Kidney (tissue), 14 donors: ENCODE measurements around the gene LSM14B. TPM values are rescaled to one million over a fixed set of nuclear protein-coding genes. Genes with fewer than 3 reads are reported as not detected.

Experiments
- DNase-seq, 5 donors: peaks; one replicate each; pipeline ENCODE4 v3.0.0-alpha.2; 2013 to 2020
- FAIRE-seq: peaks from 2 replicates; lab custom pipeline; 2012; peaks lifted over from hg19 to GRCh38; lab: Jason Lieb, UNC
- H3K27ac ChIP-seq, 2 donors: one replicate each; pipeline ENCODE4 v1.7.0; 2013; ENCODE audit warnings: low read depth in 2 of 2, low read length in 2 of 2, inconsistent platforms in 1 of 2
- H3K27me3 ChIP-seq: one replicate; pipeline ENCODE4 v1.7.1; 2013; ENCODE audit warnings: low read length, inconsistent platforms; ENCODE audit not compliant: control insufficient read depth, insufficient read depth
- H3K36me3 ChIP-seq, 3 donors: one replicate each; pipeline versions ENCODE4 v1.7.0 to v1.7.1; 2013; ENCODE audit warnings: low read length in 3 of 3, control low read depth in 1 of 3, inconsistent platforms in 1 of 3; ENCODE audit not compliant: insufficient read depth in 3 of 3, control insufficient read depth in 2 of 3
- H3K4me1 ChIP-seq, 3 donors: one replicate each; pipeline versions ENCODE4 v1.7.0 to v1.7.1; 2013; ENCODE audit warnings: low read length in 3 of 3, inconsistent platforms in 1 of 3, low read depth in 1 of 3; ENCODE audit not compliant: control insufficient read depth in 2 of 3, insufficient read depth in 2 of 3
- H3K4me3 ChIP-seq, 3 donors: one replicate each; pipeline versions ENCODE4 v1.7.0 to v1.8.1; 2013; ENCODE audit warnings: low read length in 3 of 3, control low read depth in 1 of 3, inconsistent platforms in 1 of 3
- H3K9ac ChIP-seq, 3 donors: one replicate each; pipeline versions ENCODE4 v1.7.0 to v1.7.1; 2013; ENCODE audit warnings: low read length in 3 of 3, control low read depth in 1 of 3, inconsistent platforms in 1 of 3
- H3K9me3 ChIP-seq, 3 donors: one replicate each; pipeline versions ENCODE4 v1.7.0 to v1.7.1; 2013; ENCODE audit warnings: low read length in 3 of 3, control low read depth in 1 of 3, inconsistent platforms in 1 of 3; ENCODE audit not compliant: control insufficient read depth in 2 of 3, insufficient read depth in 1 of 3
- CTCF ChIP-seq: IDR thresholded peaks from 3 replicates; pipeline ENCODE4 v1.5.1; 2012; ENCODE audit warnings: mild to moderate bottlenecking, moderate library complexity, borderline replicate concordance; ENCODE audit not compliant: insufficient read depth; ENCODE audit errors: extremely low read depth
- intact Hi-C: fragments of 100-400 bp; cut with DNase I; formaldehyde crosslinking; loops from one replicate; pipeline ENCODE4 v1.11.1; 2022
- polyA plus RNA-seq: library from polyadenylated mRNA; stranded (reverse); fragments of 350-450 nt; fragmentation: Illumina TruSeq; extraction: RNeasy Lipid Tissue Mini Kit (QIAGEN cat#74804); gene quantifications from one replicate; pipeline ENCODE4 v1.2.3, GENCODE V29; 2014; ENCODE audit warnings: low read depth, low replicate concordance; ENCODE audit not compliant: insufficient read depth
- total RNA-seq: library from RNA; stranded (reverse); fragmentation: NEBNext Ultra II Directional; extraction: Animal tissue kit (Norgen Biotek cat#: 25700); gene quantifications from one replicate; pipeline ENCODE4 v1.2.1, GENCODE V29; 2021
- donor health status: control.
- donor health status: control.
- donor health status: control.
- donor health status: control.
- donor health status: control.
- donor health status: DM: yes; HTN: yes; CAD: no.
- donor health status: Normal renal cell carcinoma (clear cell type).

LSM14B gene
- total and polyA plus RNA-seq, 2 donors from 2014 or later = 18.0 to 31.6 TPM

GRCh38 chr20:62156592-62157386 is 34.5 kb downstream of the LSM14B start:
- Histone ChIP-seq H3K27ac (peak overlapping the region in 1 of 2 donors; percentile 32), H3K4me1 (peaks cover 0 to 15% (median 3%) of the 10 kb centered on the region in 3 donors), H3K36me3 (peaks cover 0 to 16% (median 6%) of the 10 kb centered on the region in 3 donors), H3K27me3 (no peaks in the 10 kb centered on the region), H3K9me3 (no peaks in the 10 kb centered on the region), H3K4me3 (no peak overlapping the region), H3K9ac (no peak overlapping the region)
- DNase-seq = peak; percentile 70 to 80 (median 77)
- no peak for FAIRE-seq
- intact Hi-C loops = no loop called here
- TF ChIP-seq CTCF = peak; percentile 58

- intact Hi-C loops = no loop called here
- Histone ChIP-seq H3K27ac (no peak overlapping the region), H3K9me3 (no peaks in the 10 kb centered on the region), H3K27me3 (no peaks in the 10 kb centered on the region), H3K36me3 (peaks cover 0 to 17% (median 6%) of the 10 kb centered on the region in 3 donors), H3K9ac (no peak overlapping the region), H3K4me1 (peaks cover 0 to 15% (median 3%) of the 10 kb centered on the region in 3 donors), H3K4me3 (no peak overlapping the region)
- FAIRE-seq (no peak), DNase-seq (no peak)
- no peak for TF ChIP-seq CTCF
These were observed 35.3 kb downstream of the LSM14B start for GRCh38 chr20:62157387-62158087.

GRCh38 chr20:62158088-62158400 is 35.8 kb downstream of the LSM14B start:
- peaks cover 0 to 18% (median 8%) of the 10 kb centered on the region in 3 donors for H3K36me3 ChIP-seq
- no peaks in the 10 kb centered on the region for H3K9me3 ChIP-seq
- no peak for TF ChIP-seq CTCF
- FAIRE-seq = no peak
- no peaks in the 10 kb centered on the region for H3K27me3 ChIP-seq
- H3K4me3 ChIP-seq = no peak overlapping the region
- DNase-seq = no peak
- no peak overlapping the region for H3K27ac ChIP-seq
- H3K9ac ChIP-seq = no peak overlapping the region
- peaks cover 0 to 15% (median 3%) of the 10 kb centered on the region in 3 donors for H3K4me1 ChIP-seq
- intact Hi-C loops = no loop called here
